Stimulated activated CD4-positive, alpha-beta T cell treated with anti-CD3 and anti-CD28 coated beads, TNF-alpha, amount 100 ng/mL, for 48 hours (primary cell): ENCODE results near the gene LAMA2.

Experiments
- DNase-seq, 3 donors: peaks; one replicate each; pipeline ENCODE4 v3.0.0-alpha.2; 2020; ENCODE audit warnings: low read depth in 3 of 3

The LAMA2 gene

GRCh38 chr6:128899341-128900050 lies 16.6 kb downstream of the LAMA2 start:
- DNase-seq, result no peak

- no peak for DNase-seq
Measured at GRCh38 chr6:128903715-128904114, 20.8 kb downstream of the LAMA2 start.

GRCh38 chr6:128914051-128914450 lies 31.1 kb downstream of the LAMA2 start:
- no peak for DNase-seq

- no peak for DNase-seq
Measured at GRCh38 chr6:128918886-128919285, 35.9 kb downstream of the LAMA2 start.

- DNase-seq, result no peak
Measured at GRCh38 chr6:128919412-128920180, 36.7 kb downstream of the LAMA2 start.

GRCh38 chr6:128925765-128926164 lies 42.8 kb downstream of the LAMA2 start:
- DNase-seq, result no peak

GRCh38 chr6:128929869-128930268 lies 46.9 kb downstream of the LAMA2 start:
- DNase-seq, result no peak

GRCh38 chr6:128930321-128930720 lies 47.4 kb downstream of the LAMA2 start:
- no peak for DNase-seq

GRCh38 chr6:128932061-128932460 lies 49.1 kb downstream of the LAMA2 start:
- DNase-seq, result no peak

- no peak for DNase-seq
Measured at GRCh38 chr6:128950864-128951263, 67.9 kb downstream of the LAMA2 start.

- DNase-seq, result no peak
Measured at GRCh38 chr6:128952902-128953301, 70.0 kb downstream of the LAMA2 start.

GRCh38 chr6:128954308-128955043 lies 71.5 kb downstream of the LAMA2 start:
- DNase-seq, result no peak

GRCh38 chr6:128963561-128963960 lies 80.6 kb downstream of the LAMA2 start:
- DNase-seq, result no peak

- DNase-seq, result no peak
Measured at GRCh38 chr6:128964233-128964755, 81.4 kb downstream of the LAMA2 start.

GRCh38 chr6:128964771-128965170 lies 81.8 kb downstream of the LAMA2 start:
- DNase-seq, result no peak

GRCh38 chr6:128966934-128967333 lies 84.0 kb downstream of the LAMA2 start:
- no peak for DNase-seq

- DNase-seq, result no peak
Measured at GRCh38 chr6:128979071-128979470, 96.1 kb downstream of the LAMA2 start.

- no peak for DNase-seq
Measured at GRCh38 chr6:128981716-128982115, 98.8 kb downstream of the LAMA2 start.

GRCh38 chr6:128990360-128990759 lies 107.4 kb downstream of the LAMA2 start:
- DNase-seq, result no peak

GRCh38 chr6:128990915-128991314 lies 108.0 kb downstream of the LAMA2 start:
- DNase-seq, result no peak

GRCh38 chr6:128993166-128993565 lies 110.2 kb downstream of the LAMA2 start:
- DNase-seq, result no peak

GRCh38 chr6:128997880-128998279 lies 114.9 kb downstream of the LAMA2 start:
- DNase-seq, result no peak
